HL-60/S4 (cell line): ENCODE measurements around the gene BCR.

Source experiments
- in situ Hi-C: fragments of 300-500 bp; cut with MboI; formaldehyde crosslinking; loops from 2 replicates; pipeline ENCODE4 v1.14.3; 2022; ENCODE audit warnings: low sequenced_read_pairs

BCR gene

GRCh38 chr22:23192558-23192957 is 12.2 kb downstream of the BCR start:
- in situ Hi-C loops, result no loop called here

- in situ Hi-C loops, result no loop called here
These were observed 13.0 kb downstream of the BCR start for GRCh38 chr22:23193196-23193827.

- in situ Hi-C loops, result no loop called here
These were observed 13.6 kb downstream of the BCR start for GRCh38 chr22:23193882-23194281.

GRCh38 chr22:23196165-23196564 is 15.9 kb downstream of the BCR start:
- in situ Hi-C loops, result no loop called here

GRCh38 chr22:23197836-23198235 is 17.5 kb downstream of the BCR start:
- in situ Hi-C loops, result no loop called here

GRCh38 chr22:23199159-23199558 is 18.9 kb downstream of the BCR start:
- in situ Hi-C loops, result no loop called here

GRCh38 chr22:23200898-23201297 is 20.6 kb downstream of the BCR start:
- in situ Hi-C loops, result no loop called here

GRCh38 chr22:23202812-23203451 is 22.6 kb downstream of the BCR start:
- in situ Hi-C loops, result no loop called here

GRCh38 chr22:23203452-23204124 is 23.3 kb downstream of the BCR start:
- in situ Hi-C loops, result no loop called here

- in situ Hi-C loops, result no loop called here
These were observed 23.8 kb downstream of the BCR start for GRCh38 chr22:23204125-23204488.

GRCh38 chr22:23204541-23205157 is 24.3 kb downstream of the BCR start:
- in situ Hi-C loops, result no loop called here

- in situ Hi-C loops, result no loop called here
These were observed 25.2 kb downstream of the BCR start for GRCh38 chr22:23205339-23206049.

GRCh38 chr22:23206915-23207314 is 26.6 kb downstream of the BCR start:
- in situ Hi-C loops, result no loop called here

GRCh38 chr22:23207729-23208393 is 27.6 kb downstream of the BCR start:
- in situ Hi-C loops, result no loop called here

GRCh38 chr22:23210428-23211170 is 30.3 kb downstream of the BCR start:
- in situ Hi-C loops, result no loop called here

GRCh38 chr22:23211622-23212021 is 31.3 kb downstream of the BCR start:
- in situ Hi-C loops, result no loop called here

GRCh38 chr22:23212061-23213021 is 32.0 kb downstream of the BCR start:
- in situ Hi-C loops, result no loop called here

GRCh38 chr22:23213022-23213555 is 32.8 kb downstream of the BCR start:
- in situ Hi-C loops, result no loop called here
